GM12872 (cell line): Measurements from ENCODE around the gene CRK.

ENCODE experiments used
- CTCF ChIP-seq: IDR thresholded peaks from 3 replicates; pipeline ENCODE4 v1.5.1; 2011; ENCODE audit warnings: low read depth, mild to moderate bottlenecking, low read length, moderate library complexity; ENCODE audit not compliant: insufficient read depth

Gene CRK

DNA sequence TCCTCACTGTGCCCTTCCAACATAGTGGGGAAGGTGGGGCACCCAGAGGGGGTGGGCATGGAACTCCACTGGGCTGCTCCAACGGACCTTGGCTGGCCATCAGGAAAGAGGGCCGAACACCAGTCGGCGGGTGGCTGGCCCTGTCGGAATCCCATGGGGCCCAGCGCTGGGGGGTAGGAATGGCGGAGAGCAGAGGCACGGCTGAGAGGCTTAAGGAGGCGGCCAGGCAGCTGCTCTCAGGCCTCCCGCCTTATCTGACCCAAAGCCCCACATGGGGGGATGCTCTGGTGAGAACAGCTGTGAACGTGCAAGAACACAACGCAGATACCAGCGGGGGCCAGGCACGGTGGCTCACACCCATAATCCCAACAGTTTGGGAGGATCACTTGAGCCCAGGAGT lies 40.8 kb upstream of the CRK start:
- no peak for TF ChIP-seq CTCF

GRCh38 chr17:1495265-1495989 lies 39.4 kb upstream of the CRK start:
- TF ChIP-seq CTCF: no peak

- no peak for TF ChIP-seq CTCF
Observed at GRCh38 chr17:1494736-1495253, 38.8 kb upstream of the CRK start.

- no peak for TF ChIP-seq CTCF
Observed at GRCh38 chr17:1494203-1494602, 38.2 kb upstream of the CRK start.

- TF ChIP-seq CTCF: no peak
Observed at GRCh38 chr17:1493291-1493980, 37.4 kb upstream of the CRK start.

DNA sequence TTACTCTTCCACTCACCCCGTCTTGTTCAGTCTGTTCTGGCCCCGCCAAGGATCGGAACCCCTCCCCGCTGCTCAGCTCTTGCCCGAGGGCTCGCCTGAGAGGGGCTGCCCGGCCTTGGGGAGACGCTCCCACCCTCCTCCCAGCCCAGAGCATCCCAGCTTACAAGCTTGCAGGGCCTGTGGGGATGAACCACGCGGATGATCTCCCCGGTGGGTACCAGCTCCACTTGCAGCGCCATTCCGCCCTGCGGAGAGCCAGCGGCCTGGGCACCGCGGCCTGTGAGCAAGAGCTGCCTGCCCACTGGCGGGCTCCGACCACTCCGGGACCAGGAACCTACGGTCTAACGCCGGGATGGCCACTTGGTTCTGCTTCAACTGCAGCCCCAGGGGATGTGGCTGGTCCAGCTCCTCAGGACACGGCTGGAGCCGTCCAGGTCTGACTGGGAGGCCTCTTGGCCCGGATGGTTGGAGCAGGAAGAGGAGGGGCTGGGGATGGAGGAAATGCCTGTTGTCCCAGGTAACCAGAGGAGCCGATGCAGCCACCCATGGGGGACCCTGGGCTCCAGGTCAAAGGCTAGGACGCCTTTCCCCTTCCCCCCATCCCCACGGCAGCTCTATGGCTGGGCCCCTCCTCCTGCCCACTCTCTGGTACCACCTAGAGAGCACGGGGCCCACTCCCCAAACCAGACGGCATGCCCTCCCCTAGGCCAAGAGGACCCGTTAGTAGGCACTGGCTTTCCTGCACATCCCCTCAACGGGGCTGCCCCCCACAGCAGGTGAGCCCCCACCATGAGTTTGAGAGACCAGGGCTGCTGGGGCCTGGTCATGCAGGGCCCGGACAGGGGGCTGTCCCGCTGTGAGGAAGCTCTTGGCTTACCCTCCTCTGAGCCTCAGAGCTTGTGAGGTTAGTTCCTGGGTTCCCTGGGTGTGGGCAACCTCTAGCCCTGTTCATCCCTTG lies 36.5 kb upstream of the CRK start, which contains the start of gene MYO1C:
MYO1C (minus strand) TSS at position 438 of the 958 bp plus-strand sequence; CDS start at position 239, 199 bp downstream.
- TF ChIP-seq CTCF: no peak
